ENCODE measurements around the gene PTK7.
"Not testable (repeated sequence)": the region's sequence is repeated elsewhere in the genome, so short reads cannot be mapped to it uniquely, and the experiment has no call there.

Gene PTK7

GRCh38 chr6:43119482-43119881, 43.4 kb downstream of the PTK7 start:
- no peak for DNase-seq (ENCODE audit: low read depth)

GRCh38 chr6:43120101-43120763, 44.1 kb downstream of the PTK7 start:
- no peak for DNase-seq (ENCODE audit: low read depth)

GRCh38 chr6:43120944-43121913, 45.1 kb downstream of the PTK7 start:
- DNase-seq (ENCODE audit: low read depth) = no peak

- DNase-seq (ENCODE audit: low read depth) = no peak
Measured at GRCh38 chr6:43122146-43122545, 46.0 kb downstream of the PTK7 start.

GRCh38 chr6:43123461-43124314, 47.6 kb downstream of the PTK7 start:
- no peak for DNase-seq (ENCODE audit: low read depth)

GRCh38 chr6:43124481-43124880, 48.4 kb downstream of the PTK7 start:
- DNase-seq (ENCODE audit: low read depth) = no peak

GRCh38 chr6:43125119-43125518, 49.0 kb downstream of the PTK7 start:
- DNase-seq (ENCODE audit: low read depth) = no peak

- DNase-seq (ENCODE audit: low read depth) = no peak
Measured at GRCh38 chr6:43125555-43125954, 49.4 kb downstream of the PTK7 start.

GRCh38 chr6:43127180-43127579, 51.1 kb downstream of the PTK7 start:
- DNase-seq (ENCODE audit: low read depth) = no peak

- no peak for DNase-seq (ENCODE audit: low read depth)
Measured at GRCh38 chr6:43127877-43128276, 51.8 kb downstream of the PTK7 start.

- DNase-seq (ENCODE audit: low read depth) = no peak
Measured at GRCh38 chr6:43128926-43129325, 52.8 kb downstream of the PTK7 start.

GRCh38 chr6:43129434-43130194, 53.5 kb downstream of the PTK7 start:
- DNase-seq (ENCODE audit: low read depth) = no peak

GRCh38 chr6:43130429-43130828, 54.3 kb downstream of the PTK7 start:
- no peak for DNase-seq (ENCODE audit: low read depth)

GRCh38 chr6:43131379-43131778, 55.3 kb downstream of the PTK7 start:
- DNase-seq (ENCODE audit: low read depth) = not testable (repeated sequence)

- no peak for DNase-seq (ENCODE audit: low read depth)
Measured at GRCh38 chr6:43138267-43138666, 62.2 kb downstream of the PTK7 start.

- not testable (repeated sequence) for DNase-seq (ENCODE audit: low read depth)
Measured at GRCh38 chr6:43139973-43140372, 63.9 kb downstream of the PTK7 start.

GRCh38 chr6:43141644-43142043, 65.5 kb downstream of the PTK7 start:
- no peak for DNase-seq (ENCODE audit: low read depth)

- DNase-seq (ENCODE audit: low read depth) = no peak
Measured at GRCh38 chr6:43142101-43142500, 66.0 kb downstream of the PTK7 start.

- DNase-seq (ENCODE audit: low read depth) = peak; percentile 59
Measured at GRCh38 chr6:43143235-43144128, 67.4 kb downstream of the PTK7 start.

GRCh38 chr6:43144879-43145278, 68.8 kb downstream of the PTK7 start:
- DNase-seq (ENCODE audit: low read depth) = no peak

- DNase-seq (ENCODE audit: low read depth) = no peak
Measured at GRCh38 chr6:43146261-43146660, 70.1 kb downstream of the PTK7 start.
